ENCODE results near the gene SPAAR. TPM values are rescaled to one million over a fixed set of nuclear protein-coding genes. Genes with fewer than 3 reads are reported as not detected.

The SPAAR gene
- total and polyA plus RNA-seq, 9 of the 15 experiments (the other 6 are each of a cell fraction or from before 2014, with no cell fraction given), result not detected

DNA sequence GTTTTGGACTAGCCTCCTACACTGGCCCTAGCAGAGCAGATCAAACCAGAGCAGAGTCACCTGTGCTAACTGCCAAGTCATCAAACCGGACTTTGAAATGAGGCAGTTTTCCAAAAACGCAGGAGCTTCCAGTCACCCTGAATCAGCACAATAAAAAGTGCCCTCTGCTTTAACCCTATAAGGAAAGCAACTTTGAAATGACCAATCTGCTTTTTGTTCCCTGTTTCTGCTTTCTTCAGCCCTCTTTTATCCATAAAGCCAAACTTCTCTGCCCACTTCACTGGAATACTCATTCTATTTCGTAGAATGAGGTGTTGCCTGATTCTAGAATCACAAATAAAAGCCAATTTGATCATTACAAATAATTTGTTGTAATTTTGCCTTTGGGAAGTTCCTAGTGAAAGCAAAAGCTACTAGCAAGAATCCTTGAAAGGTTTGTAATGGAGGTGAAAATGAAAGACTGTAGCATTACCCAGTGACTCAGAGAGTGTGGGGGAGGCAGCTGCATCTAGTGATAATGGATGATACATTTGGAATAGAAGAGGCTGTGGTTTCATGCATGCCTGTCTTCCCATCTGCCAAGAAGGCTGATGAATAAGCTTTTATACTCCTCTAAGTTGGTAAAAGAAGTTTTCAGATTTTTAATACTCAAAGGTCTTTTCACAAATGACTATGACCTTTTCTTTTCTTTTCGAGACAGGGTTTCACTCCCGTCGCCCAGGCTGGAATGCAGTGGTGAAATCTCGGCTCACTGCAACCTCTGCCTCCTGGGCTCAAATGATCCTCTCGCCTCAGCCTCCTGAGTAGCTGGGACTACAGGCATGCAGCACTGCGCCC is 14.9 kb downstream of the SPAAR start (continued):
- TF ChIP-seq, protein P1, sequence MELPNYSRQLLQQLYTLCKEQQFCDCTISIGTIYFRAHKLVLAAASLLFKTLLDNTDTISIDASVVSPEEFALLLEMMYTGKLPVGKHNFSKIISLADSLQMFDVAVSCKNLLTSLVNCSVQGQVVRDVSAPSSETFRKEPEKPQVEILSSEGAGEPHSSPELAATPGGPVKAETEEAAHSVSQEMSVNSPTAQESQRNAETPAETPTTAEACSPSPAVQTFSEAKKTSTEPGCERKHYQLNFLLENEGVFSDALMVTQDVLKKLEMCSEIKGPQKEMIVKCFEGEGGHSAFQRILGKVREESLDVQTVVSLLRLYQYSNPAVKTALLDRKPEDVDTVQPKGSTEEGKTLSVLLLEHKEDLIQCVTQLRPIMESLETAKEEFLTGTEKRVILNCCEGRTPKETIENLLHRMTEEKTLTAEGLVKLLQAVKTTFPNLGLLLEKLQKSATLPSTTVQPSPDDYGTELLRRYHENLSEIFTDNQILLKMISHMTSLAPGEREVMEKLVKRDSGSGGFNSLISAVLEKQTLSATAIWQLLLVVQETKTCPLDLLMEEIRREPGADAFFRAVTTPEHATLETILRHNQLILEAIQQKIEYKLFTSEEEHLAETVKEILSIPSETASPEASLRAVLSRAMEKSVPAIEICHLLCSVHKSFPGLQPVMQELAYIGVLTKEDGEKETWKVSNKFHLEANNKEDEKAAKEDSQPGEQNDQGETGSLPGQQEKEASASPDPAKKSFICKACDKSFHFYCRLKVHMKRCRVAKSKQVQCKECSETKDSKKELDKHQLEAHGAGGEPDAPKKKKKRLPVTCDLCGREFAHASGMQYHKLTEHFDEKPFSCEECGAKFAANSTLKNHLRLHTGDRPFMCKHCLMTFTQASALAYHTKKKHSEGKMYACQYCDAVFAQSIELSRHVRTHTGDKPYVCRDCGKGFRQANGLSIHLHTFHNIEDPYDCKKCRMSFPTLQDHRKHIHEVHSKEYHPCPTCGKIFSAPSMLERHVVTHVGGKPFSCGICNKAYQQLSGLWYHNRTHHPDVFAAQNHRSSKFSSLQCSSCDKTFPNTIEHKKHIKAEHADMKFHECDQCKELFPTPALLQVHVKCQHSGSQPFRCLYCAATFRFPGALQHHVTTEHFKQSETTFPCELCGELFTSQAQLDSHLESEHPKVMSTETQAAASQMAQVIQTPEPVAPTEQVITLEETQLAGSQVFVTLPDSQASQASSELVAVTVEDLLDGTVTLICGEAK (IDR thresholded peaks at IDR 0.05), result 0 out of 2 replicates have a peak, but pooled peaks have one; percentile 15
- TF ChIP-seq, protein P1 (CRISPR knock-in tag; IDR thresholded peaks at IDR 0.05), result no peak
- TF ChIP-seq, protein P2, sequence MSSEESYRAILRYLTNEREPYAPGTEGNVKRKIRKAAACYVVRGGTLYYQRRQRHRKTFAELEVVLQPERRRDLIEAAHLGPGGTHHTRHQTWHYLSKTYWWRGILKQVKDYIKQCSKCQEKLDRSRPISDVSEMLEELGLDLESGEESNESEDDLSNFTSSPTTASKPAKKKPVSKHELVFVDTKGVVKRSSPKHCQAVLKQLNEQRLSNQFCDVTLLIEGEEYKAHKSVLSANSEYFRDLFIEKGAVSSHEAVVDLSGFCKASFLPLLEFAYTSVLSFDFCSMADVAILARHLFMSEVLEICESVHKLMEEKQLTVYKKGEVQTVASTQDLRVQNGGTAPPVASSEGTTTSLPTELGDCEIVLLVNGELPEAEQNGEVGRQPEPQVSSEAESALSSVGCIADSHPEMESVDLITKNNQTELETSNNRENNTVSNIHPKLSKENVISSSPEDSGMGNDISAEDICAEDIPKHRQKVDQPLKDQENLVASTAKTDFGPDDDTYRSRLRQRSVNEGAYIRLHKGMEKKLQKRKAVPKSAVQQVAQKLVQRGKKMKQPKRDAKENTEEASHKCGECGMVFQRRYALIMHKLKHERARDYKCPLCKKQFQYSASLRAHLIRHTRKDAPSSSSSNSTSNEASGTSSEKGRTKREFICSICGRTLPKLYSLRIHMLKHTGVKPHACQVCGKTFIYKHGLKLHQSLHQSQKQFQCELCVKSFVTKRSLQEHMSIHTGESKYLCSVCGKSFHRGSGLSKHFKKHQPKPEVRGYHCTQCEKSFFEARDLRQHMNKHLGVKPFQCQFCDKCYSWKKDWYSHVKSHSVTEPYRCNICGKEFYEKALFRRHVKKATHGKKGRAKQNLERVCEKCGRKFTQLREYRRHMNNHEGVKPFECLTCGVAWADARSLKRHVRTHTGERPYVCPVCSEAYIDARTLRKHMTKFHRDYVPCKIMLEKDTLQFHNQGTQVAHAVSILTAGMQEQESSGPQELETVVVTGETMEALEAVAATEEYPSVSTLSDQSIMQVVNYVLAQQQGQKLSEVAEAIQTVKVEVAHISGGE (CRISPR knock-in tag; IDR thresholded peaks at IDR 0.05), result no peak; a peak in 1 of 6 replicates
- TF ChIP-seq TARDBP (IDR thresholded peaks at IDR 0.05) (no peak), PTRF (tag; IDR thresholded peaks at IDR 0.05) (no peak), FOXJ3 (CRISPR knock-in tag; IDR thresholded peaks at IDR 0.05) (no peak)
- TF ChIP-seq, protein P3, sequence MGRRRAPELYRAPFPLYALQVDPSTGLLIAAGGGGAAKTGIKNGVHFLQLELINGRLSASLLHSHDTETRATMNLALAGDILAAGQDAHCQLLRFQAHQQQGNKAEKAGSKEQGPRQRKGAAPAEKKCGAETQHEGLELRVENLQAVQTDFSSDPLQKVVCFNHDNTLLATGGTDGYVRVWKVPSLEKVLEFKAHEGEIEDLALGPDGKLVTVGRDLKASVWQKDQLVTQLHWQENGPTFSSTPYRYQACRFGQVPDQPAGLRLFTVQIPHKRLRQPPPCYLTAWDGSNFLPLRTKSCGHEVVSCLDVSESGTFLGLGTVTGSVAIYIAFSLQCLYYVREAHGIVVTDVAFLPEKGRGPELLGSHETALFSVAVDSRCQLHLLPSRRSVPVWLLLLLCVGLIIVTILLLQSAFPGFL (CRISPR knock-in tag; IDR thresholded peaks at IDR 0.05), result no peak
- TF ChIP-seq, protein P4, sequence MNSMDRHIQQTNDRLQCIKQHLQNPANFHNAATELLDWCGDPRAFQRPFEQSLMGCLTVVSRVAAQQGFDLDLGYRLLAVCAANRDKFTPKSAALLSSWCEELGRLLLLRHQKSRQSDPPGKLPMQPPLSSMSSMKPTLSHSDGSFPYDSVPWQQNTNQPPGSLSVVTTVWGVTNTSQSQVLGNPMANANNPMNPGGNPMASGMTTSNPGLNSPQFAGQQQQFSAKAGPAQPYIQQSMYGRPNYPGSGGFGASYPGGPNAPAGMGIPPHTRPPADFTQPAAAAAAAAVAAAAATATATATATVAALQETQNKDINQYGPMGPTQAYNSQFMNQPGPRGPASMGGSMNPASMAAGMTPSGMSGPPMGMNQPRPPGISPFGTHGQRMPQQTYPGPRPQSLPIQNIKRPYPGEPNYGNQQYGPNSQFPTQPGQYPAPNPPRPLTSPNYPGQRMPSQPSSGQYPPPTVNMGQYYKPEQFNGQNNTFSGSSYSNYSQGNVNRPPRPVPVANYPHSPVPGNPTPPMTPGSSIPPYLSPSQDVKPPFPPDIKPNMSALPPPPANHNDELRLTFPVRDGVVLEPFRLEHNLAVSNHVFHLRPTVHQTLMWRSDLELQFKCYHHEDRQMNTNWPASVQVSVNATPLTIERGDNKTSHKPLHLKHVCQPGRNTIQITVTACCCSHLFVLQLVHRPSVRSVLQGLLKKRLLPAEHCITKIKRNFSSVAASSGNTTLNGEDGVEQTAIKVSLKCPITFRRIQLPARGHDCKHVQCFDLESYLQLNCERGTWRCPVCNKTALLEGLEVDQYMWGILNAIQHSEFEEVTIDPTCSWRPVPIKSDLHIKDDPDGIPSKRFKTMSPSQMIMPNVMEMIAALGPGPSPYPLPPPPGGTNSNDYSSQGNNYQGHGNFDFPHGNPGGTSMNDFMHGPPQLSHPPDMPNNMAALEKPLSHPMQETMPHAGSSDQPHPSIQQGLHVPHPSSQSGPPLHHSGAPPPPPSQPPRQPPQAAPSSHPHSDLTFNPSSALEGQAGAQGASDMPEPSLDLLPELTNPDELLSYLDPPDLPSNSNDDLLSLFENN (IDR thresholded peaks at IDR 0.05; ENCODE audit: low read depth in 2 of 2, low read length in 2 of 2), result 0 out of 4 replicates have a peak, but pooled peaks of 1 of the 2 experiments have one; percentile 29

Data from K562 (cell line).